Mucosa of descending colon (tissue), 3 donors: ENCODE measurements around the gene MED13L. TPM values are rescaled to one million over a fixed set of nuclear protein-coding genes. Genes with fewer than 3 reads are reported as not detected.

Experiments used
- ATAC-seq: fragments of 200-7000 bp; cut with Tn5 transposase; one replicate; pipeline ENCODE4 v1.9.1; 2020; ENCODE audit warnings: mild to moderate bottlenecking, moderate library complexity
- DNase-seq, 3 donors: peaks; one replicate each; pipeline ENCODE4 v3.0.0-alpha.2; 2020
- H3K36me3 ChIP-seq: fragments of 200-600 bp; one replicate; pipeline ENCODE4 v1.8.0; 2021; ENCODE audit warnings: low read depth, mild to moderate bottlenecking
- H3K4me1 ChIP-seq: fragments of 200-600 bp; one replicate; pipeline ENCODE4 v1.8.0; 2021; ENCODE audit warnings: low read depth, mild to moderate bottlenecking
- H3K4me3 ChIP-seq: fragments of 200-600 bp; one replicate; pipeline ENCODE4 v1.8.0; 2021; ENCODE audit warnings: mild to moderate bottlenecking
- H3K9me3 ChIP-seq: fragments of 200-600 bp; one replicate; pipeline ENCODE4 v1.8.0; 2021; ENCODE audit warnings: mild to moderate bottlenecking
- intact Hi-C, 2 donors: fragments of 100-400 bp; cut with DNase I in 1 of 2; cut with micrococcal nuclease in 1 of 2; formaldehyde crosslinking; loops; one replicate each; pipeline versions ENCODE4 v1.11.0 to v1.11.1; 2022; cut with DNase I, micrococcal nuclease
- total RNA-seq, 3 donors: library from RNA; stranded (reverse); fragmentation: NEBNext Ultra II Directional in 2 of 3; extraction: Animal tissue kit (Norgen Biotek cat#: 25700) in 2 of 3; gene quantifications; one replicate each; pipeline versions ENCODE4 v1.2.1 to v1.2.4, GENCODE V29; 2021 to 2023
- TF ChIP-seq, protein P1 (sequence below): fragments of 200-600 bp; IDR thresholded peaks from one replicate; pipeline ENCODE4 v1.8.0; 2022; ENCODE audit warnings: antibody characterized with exemption, mild to moderate bottlenecking
- donor health status: DM: no; HTN: no; CAD: no; lungs with moderate emphysema.
- donor health status: DM: no; HTN: no; CAD: no.
- donor health status: DM: no; HTN: yes; CAD: no.

The MED13L gene
- total RNA-seq, 3 donors from 2014 or later = 96.9 to 165 (median 135) TPM

DNA sequence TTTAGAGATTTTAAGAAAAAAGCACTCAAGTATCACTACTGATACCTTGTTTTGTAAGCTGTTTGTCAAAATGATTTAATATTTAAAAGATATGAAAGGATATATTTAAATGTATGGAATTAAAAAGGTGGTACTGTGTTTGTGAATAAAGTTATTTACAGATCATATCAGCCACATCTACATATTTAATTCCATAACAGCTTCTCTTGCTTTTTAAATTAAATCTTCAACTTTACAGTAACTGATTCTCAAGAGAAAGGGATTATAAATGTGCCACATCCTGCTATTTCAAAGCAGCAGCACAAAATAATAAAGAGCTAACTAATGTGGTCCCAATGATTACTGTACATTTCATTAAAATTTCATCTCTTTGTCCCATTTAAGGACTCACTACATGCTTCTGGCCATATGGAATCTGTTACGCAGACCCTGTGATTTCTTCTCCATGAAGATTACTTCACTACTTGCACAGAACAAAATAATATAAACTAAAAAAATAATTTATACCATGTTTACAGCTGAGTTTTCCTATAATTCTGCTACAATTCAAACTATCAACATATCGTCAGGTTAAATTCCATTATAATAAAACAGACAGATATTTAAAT lies 117.8 kb downstream of the MED13L start:
- intact Hi-C loops = no loop called here
- TF ChIP-seq, protein P1, sequence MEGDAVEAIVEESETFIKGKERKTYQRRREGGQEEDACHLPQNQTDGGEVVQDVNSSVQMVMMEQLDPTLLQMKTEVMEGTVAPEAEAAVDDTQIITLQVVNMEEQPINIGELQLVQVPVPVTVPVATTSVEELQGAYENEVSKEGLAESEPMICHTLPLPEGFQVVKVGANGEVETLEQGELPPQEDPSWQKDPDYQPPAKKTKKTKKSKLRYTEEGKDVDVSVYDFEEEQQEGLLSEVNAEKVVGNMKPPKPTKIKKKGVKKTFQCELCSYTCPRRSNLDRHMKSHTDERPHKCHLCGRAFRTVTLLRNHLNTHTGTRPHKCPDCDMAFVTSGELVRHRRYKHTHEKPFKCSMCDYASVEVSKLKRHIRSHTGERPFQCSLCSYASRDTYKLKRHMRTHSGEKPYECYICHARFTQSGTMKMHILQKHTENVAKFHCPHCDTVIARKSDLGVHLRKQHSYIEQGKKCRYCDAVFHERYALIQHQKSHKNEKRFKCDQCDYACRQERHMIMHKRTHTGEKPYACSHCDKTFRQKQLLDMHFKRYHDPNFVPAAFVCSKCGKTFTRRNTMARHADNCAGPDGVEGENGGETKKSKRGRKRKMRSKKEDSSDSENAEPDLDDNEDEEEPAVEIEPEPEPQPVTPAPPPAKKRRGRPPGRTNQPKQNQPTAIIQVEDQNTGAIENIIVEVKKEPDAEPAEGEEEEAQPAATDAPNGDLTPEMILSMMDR = no peak
- peaks cover 10% of the 10 kb centered on the region for H3K4me1 ChIP-seq

DNA sequence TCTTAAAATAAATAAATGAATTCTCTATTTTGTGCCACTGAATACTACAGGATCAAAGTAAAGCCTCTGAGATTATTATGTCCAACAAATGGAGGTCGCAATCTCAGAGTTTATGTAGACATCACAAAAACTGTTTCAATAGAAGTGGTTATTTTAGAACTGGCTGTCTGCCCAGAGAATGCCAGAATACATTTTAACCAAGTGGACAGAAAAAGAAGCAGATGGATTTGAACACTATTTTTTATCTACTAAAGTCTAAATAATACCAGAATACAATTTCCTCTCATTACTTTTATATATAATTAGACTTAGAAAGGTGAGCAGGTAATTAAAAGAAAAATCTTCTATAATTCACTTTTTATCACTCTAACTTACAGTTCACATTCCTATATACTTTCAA lies 118.3 kb downstream of the MED13L start:
- TF ChIP-seq, protein P1 = no peak
- Histone ChIP-seq H3K36me3 (no peaks in the 10 kb centered on the region), H3K4me1 (peaks cover 6% of the 10 kb centered on the region), H3K9me3 (no peaks in the 10 kb centered on the region), H3K4me3 (no peak overlapping the region)
- intact Hi-C loops = no loop called here
- DNase-seq (no peak), ATAC-seq (no peak)

More for the DNA sequence above, 117.8 kb downstream of the MED13L start:
- no peak for DNase-seq
- ATAC-seq = no peak
- no peaks in the 10 kb centered on the region for H3K36me3 ChIP-seq
- no peak overlapping the region for H3K4me3 ChIP-seq
- no peaks in the 10 kb centered on the region for H3K9me3 ChIP-seq

DNA sequence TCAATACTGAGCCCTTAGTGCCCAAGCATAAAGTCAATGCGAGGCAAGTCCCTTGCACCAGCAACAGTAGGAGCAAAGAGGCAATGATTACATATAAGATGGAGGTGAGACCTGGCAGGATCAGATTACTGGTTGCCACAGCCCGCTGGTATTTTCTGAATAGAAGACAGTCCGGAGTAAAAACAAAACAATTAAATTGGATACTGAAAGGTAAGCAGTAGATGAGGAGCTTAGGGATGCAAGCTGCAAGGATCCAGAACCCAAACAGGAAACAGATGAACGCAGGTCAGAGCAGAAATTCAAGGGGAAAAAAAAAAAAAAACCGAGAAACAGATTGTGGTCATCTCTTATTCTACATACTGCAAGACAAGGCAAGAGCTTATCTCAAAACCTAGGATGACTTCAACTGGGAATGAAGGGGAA lies 119.6 kb downstream of the MED13L start:
- H3K4me1 ChIP-seq = peaks cover 3% of the 10 kb centered on the region
- intact Hi-C loops = no loop called here
- DNase-seq (no peak), ATAC-seq (no peak)
- no peak overlapping the region for H3K4me3 ChIP-seq
- TF ChIP-seq, protein P1 = no peak
- H3K36me3 ChIP-seq = no peaks in the 10 kb centered on the region
- no peaks in the 10 kb centered on the region for H3K9me3 ChIP-seq

DNA sequence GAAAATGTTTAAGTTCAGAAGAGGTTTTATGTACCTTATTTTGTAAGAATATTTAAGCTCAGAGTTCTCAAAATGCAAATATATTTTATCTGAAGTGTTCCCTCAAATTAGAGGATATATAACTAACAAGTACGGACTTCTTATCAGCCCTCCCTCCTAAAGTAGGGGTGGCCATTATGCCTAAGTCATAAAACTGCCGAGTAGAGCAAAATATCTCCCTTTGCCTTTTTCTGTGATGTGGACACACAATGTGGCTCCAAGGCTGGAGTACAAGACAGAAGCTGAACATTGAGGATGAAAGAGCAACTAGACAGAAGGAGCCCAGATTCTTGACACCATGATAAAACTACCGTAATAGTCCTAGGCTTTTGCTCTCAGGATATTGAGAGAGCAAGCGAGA lies 120.9 kb downstream of the MED13L start:
- no peaks in the 10 kb centered on the region for H3K9me3 ChIP-seq
- DNase-seq (no peak), ATAC-seq (no peak)
- intact Hi-C loops = no loop called here
- no peaks in the 10 kb centered on the region for H3K36me3 ChIP-seq
- H3K4me3 ChIP-seq = no peak overlapping the region
- H3K4me1 ChIP-seq = peaks cover 2% of the 10 kb centered on the region
- TF ChIP-seq, protein P1 = no peak

GRCh38 chr12:116155383-116155782 lies 122.1 kb downstream of the MED13L start:
- H3K36me3 ChIP-seq = no peaks in the 10 kb centered on the region
- DNase-seq = no peak
- intact Hi-C loops = no loop called here
- no peak for ATAC-seq
- H3K4me3 ChIP-seq = no peak overlapping the region
- H3K4me1 ChIP-seq = no peaks in the 10 kb centered on the region
- TF ChIP-seq, protein P1 = no peak
- H3K9me3 ChIP-seq = no peaks in the 10 kb centered on the region

DNA sequence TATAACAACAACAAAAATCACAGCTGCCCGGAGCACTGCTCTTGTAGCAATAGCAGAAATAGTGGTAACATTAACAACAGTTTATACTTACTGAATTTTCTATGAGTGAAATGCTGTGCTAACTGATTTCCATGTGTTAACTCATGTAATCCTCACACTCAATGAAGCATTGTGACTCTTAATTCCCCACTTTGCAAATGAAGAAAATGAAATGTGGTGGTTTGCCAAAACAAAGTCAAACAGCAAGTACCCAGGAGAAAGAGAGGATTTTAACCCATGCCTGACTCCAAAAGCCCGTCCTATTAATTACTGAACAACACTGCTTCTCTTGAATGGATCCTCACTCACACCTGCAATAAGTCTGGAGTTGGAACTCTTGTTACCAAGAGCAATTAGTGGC lies 123.5 kb downstream of the MED13L start:
- H3K36me3 ChIP-seq = no peaks in the 10 kb centered on the region
- H3K4me3 ChIP-seq = no peak overlapping the region
- TF ChIP-seq, protein P1 = no peak
- intact Hi-C loops = no loop called here
- no peak for ATAC-seq
- no peaks in the 10 kb centered on the region for H3K9me3 ChIP-seq
- DNase-seq = no peak
- no peaks in the 10 kb centered on the region for H3K4me1 ChIP-seq
